Common myeloid progenitor, CD34-positive (primary cell): ENCODE results near the gene RPS13.
"Not testable (repeated sequence)": the region's sequence is repeated elsewhere in the genome, so short reads cannot be mapped to it uniquely, and the experiment has no call there.

Experiments used
- CTCF ChIA-PET: fragments of 350-600 bp; sonication (Branson Sonifier 250); formaldehyde crosslinking; loops from one replicate; lab custom pipeline; 2021; ENCODE audit warnings: antibody characterized with exemption; lab: Charles Lee
- POLR2A ChIA-PET: fragments of 350-600 bp; sonication (Branson Sonifier 250); formaldehyde crosslinking; loops from one replicate; lab custom pipeline; 2021; ENCODE audit warnings: antibody characterized with exemption; lab: Charles Lee
- DNase-seq, 3 donors: peaks; one replicate each; pipeline versions ENCODE4 v3.0.0 to v3.0.0-alpha.2; 2013
- H3K27ac ChIP-seq, 2 experiments: 1 replicate in 1 of 2; 2 replicates in 1 of 2; pipeline ENCODE4 v1.7.0; 2013; ENCODE audit warnings: inconsistent platforms in 2 of 2, low read length in 2 of 2, mild to moderate bottlenecking in 2 of 2, low read depth in 1 of 2, moderate library complexity in 1 of 2; ENCODE audit not compliant: severe bottlenecking in 2 of 2, insufficient read depth in 1 of 2, poor library complexity in 1 of 2
- H3K27me3 ChIP-seq, 5 experiments: replicated peaks in 2 of 5; 1 replicate in 3 of 5; 2 replicates in 2 of 5; pipeline versions ENCODE4 v1.6.1 to v1.7.0; 2013; ENCODE audit warnings: low read length in 4 of 5, mild to moderate bottlenecking in 2 of 5, moderate library complexity in 2 of 5, inconsistent platforms in 1 of 5; ENCODE audit not compliant: insufficient read depth in 5 of 5, control insufficient read depth in 4 of 5
- H3K36me3 ChIP-seq, 4 experiments: 1 replicate in 2 of 4; 2 replicates in 2 of 4; pipeline versions ENCODE4 v1.6.1 to v1.7.0; 2013; ENCODE audit warnings: low read length in 3 of 4, control low read depth in 1 of 4, mild to moderate bottlenecking in 1 of 4; ENCODE audit not compliant: control insufficient read depth in 4 of 4, insufficient read depth in 4 of 4
- H3K4me1 ChIP-seq, 4 experiments: 1 replicate in 3 of 4; 2 replicates in 1 of 4; pipeline versions ENCODE4 v1.6.1 to v1.7.1; 2013; ENCODE audit warnings: low read length in 3 of 4, mild to moderate bottlenecking in 3 of 4, control low read depth in 1 of 4, inconsistent platforms in 1 of 4, moderate library complexity in 1 of 4; ENCODE audit not compliant: control insufficient read depth in 4 of 4, insufficient read depth in 4 of 4; ENCODE audit errors: control extremely low read depth in 1 of 4
- H3K4me3 ChIP-seq, 7 experiments: 1 replicate in 4 of 7; 2 replicates in 3 of 7; pipeline versions ENCODE4 v1.5.1 to v1.7.0; 2013; ENCODE audit warnings: mild to moderate bottlenecking in 7 of 7, low read length in 6 of 7, moderate library complexity in 6 of 7, inconsistent platforms in 2 of 7, low read depth in 2 of 7, control low read depth in 1 of 7; ENCODE audit not compliant: insufficient read depth in 4 of 7, control insufficient read depth in 1 of 7; ENCODE audit errors: extremely low read depth in 1 of 7
- H3K9me3 ChIP-seq, 5 experiments: 1 replicate in 4 of 5; 2 replicates in 1 of 5; pipeline versions ENCODE4 v1.6.1 to v1.7.1; 2013; ENCODE audit warnings: low read length in 4 of 5, mild to moderate bottlenecking in 2 of 5, inconsistent platforms in 1 of 5, low read depth in 1 of 5, moderate library complexity in 1 of 5; ENCODE audit not compliant: control insufficient read depth in 4 of 5, insufficient read depth in 2 of 5; ENCODE audit errors: control extremely low read depth in 1 of 5
- WGBS: methylation state at CpG from one replicate; pipeline ENCODE4 v1.1.5; 2013; ENCODE audit not compliant: insufficient coverage; 5-methylcytosine and 5-hydroxymethylcytosine counted together

The RPS13 gene

GRCh38 chr11:17102462-17102861, 25.0 kb upstream of the RPS13 start:
- no peaks in the 10 kb centered on the region for H3K4me1 ChIP-seq
- CTCF ChIA-PET = no interaction called here
- H3K27me3 ChIP-seq = no peaks in the 10 kb centered on the region
- DNase-seq = no peak
- H3K4me3 ChIP-seq = no peak overlapping the region
- POLR2A ChIA-PET = no interaction called here
- H3K36me3 ChIP-seq = peaks cover 19 to 60% (median 29%) of the 10 kb centered on the region in 4 experiments
- 98% methylated on average over 5 of the region's 5 CpGs for WGBS
- H3K27ac ChIP-seq = no peak overlapping the region
- H3K9me3 ChIP-seq = no peaks in the 10 kb centered on the region

GRCh38 chr11:17098658-17099057, 21.2 kb upstream of the RPS13 start:
- peaks cover 19 to 64% (median 29%) of the 10 kb centered on the region in 4 experiments for H3K36me3 ChIP-seq
- POLR2A ChIA-PET = no interaction called here
- 98% methylated on average over 6 of the region's 6 CpGs for WGBS
- H3K4me3 ChIP-seq = no peak overlapping the region
- no peak for DNase-seq
- H3K27ac ChIP-seq = no peak overlapping the region
- CTCF ChIA-PET = no interaction called here
- H3K9me3 ChIP-seq = no peaks in the 10 kb centered on the region
- H3K27me3 ChIP-seq = no peaks in the 10 kb centered on the region
- H3K4me1 ChIP-seq = no peaks in the 10 kb centered on the region

- no peak overlapping the region for H3K27ac ChIP-seq
- no peaks in the 10 kb centered on the region for H3K9me3 ChIP-seq
- H3K4me1 ChIP-seq = no peaks in the 10 kb centered on the region
- 100% methylated on average over 1 of the region's 1 CpG for WGBS
- no peak overlapping the region for H3K4me3 ChIP-seq
- H3K36me3 ChIP-seq = peaks cover 19 to 62% (median 29%) of the 10 kb centered on the region in 4 experiments
- POLR2A ChIA-PET = no interaction called here
- no peak for DNase-seq
- H3K27me3 ChIP-seq = no peaks in the 10 kb centered on the region
- CTCF ChIA-PET = no interaction called here
These were observed 20.6 kb upstream of the RPS13 start for GRCh38 chr11:17098038-17098437.

GRCh38 chr11:17085976-17086375, 8.5 kb upstream of the RPS13 start:
- peaks cover 9 to 21% (median 17%) of the 10 kb centered on the region in 4 experiments for H3K36me3 ChIP-seq
- WGBS = over 99% methylated on average over 16 of the region's 16 CpGs
- H3K9me3 ChIP-seq, H3K4me1 ChIP-seq, POLR2A ChIA-PET, H3K4me3 ChIP-seq, CTCF ChIA-PET, H3K27me3 ChIP-seq, H3K27ac ChIP-seq, DNase-seq: not testable (repeated sequence)

GRCh38 chr11:17077240-17077519, 287 bp downstream of the RPS13 start:
- ChIA-PET POLR2A (interaction anchor here (0.6 kb wide), 1 partner anchor 65 kb away, joined by 7 read pairs; no protein-coding TSS in a partner anchor), CTCF (no interaction called here)
- no peaks in the 10 kb centered on the region for H3K27me3 ChIP-seq
- H3K36me3 ChIP-seq = peaks cover 2 to 34% (median 23%) of the 10 kb centered on the region in 4 experiments
- peak; percentile 66 to 83 (median 75) for DNase-seq
- H3K4me3 ChIP-seq = peak overlapping the region; percentile 86 to 100 (median 94)
- H3K9me3 ChIP-seq = no peaks in the 10 kb centered on the region
- peak overlapping the region; percentile 95 to 98 for H3K27ac ChIP-seq
- WGBS = 1% methylated on average over 11 of the region's 20 CpGs
- H3K4me1 ChIP-seq = peaks cover 11 to 30% (median 20%) of the 10 kb centered on the region in 4 experiments

- peak overlapping the region; percentile 95 to 98 for H3K27ac ChIP-seq
- H3K4me1 ChIP-seq = peaks cover 11 to 30% (median 20%) of the 10 kb centered on the region in 4 experiments
- ChIA-PET POLR2A (no interaction called here), CTCF (interaction anchor here (1.3 kb wide), 1 partner anchor 11 kb away, joined by 4 read pairs; no protein-coding TSS in a partner anchor)
- no peaks in the 10 kb centered on the region for H3K9me3 ChIP-seq
- WGBS = 27% methylated on average over 14 of the region's 15 CpGs
- H3K27me3 ChIP-seq = no peaks in the 10 kb centered on the region
- H3K4me3 ChIP-seq = peak overlapping the region; percentile 86 to 100 (median 94)
- DNase-seq = peak in 2 of 3 donors; percentile 23 to 33
- H3K36me3 ChIP-seq = peaks cover 2 to 34% (median 23%) of the 10 kb centered on the region in 4 experiments
These were observed 789 bp downstream of the RPS13 start for GRCh38 chr11:17076517-17077239.

- no peaks in the 10 kb centered on the region for H3K9me3 ChIP-seq
- H3K36me3 ChIP-seq = peaks cover 2 to 34% (median 23%) of the 10 kb centered on the region in 4 experiments
- H3K4me3 ChIP-seq = peak overlapping the region in 1 of 7 experiments; percentile 100
- ChIA-PET CTCF (interaction anchor here (0.9 to 1.5 kb wide), 3 partner anchors 10 to 259 kb away, joined by 3 to 6 read pairs (median 4); no protein-coding TSS in a partner anchor), POLR2A (no interaction called here)
- no peak for DNase-seq
- H3K4me1 ChIP-seq = peaks cover 11 to 30% (median 20%) of the 10 kb centered on the region in 4 experiments
- H3K27ac ChIP-seq = peak overlapping the region in 1 of 2 experiments; percentile 40
- WGBS = 88% methylated on average over 1 of the region's 5 CpGs
- no peaks in the 10 kb centered on the region for H3K27me3 ChIP-seq
These were observed 2.0 kb downstream of the RPS13 start for GRCh38 chr11:17075506-17075905.
